Left lung (tissue), 10 donors: Measurements from ENCODE around the gene ARFGAP2. TPM values are rescaled to one million over a fixed set of nuclear protein-coding genes. Genes with fewer than 3 reads are reported as not detected.

Source experiments
- ATAC-seq: fragments of 200-7000 bp; cut with Tn5 transposase; one replicate; pipeline ENCODE4 v1.9.1; 2020; ENCODE audit warnings: moderate library complexity
- DNase-seq, 4 donors: peaks; one replicate each; pipeline ENCODE4 v3.0.0-alpha.2; 2013 to 2020
- H3K27ac ChIP-seq, 2 donors: fragments of 200-600 bp; sonication (generic) in 1 of 2; one replicate each; pipeline versions ENCODE4 v1.5.0 to v1.8.0; 2020 to 2021
- H3K27me3 ChIP-seq, 2 donors: fragments of 200-600 bp; sonication (generic) in 1 of 2; one replicate each; pipeline versions ENCODE4 v1.5.0 to v1.8.0; 2020 to 2021
- H3K36me3 ChIP-seq, 2 donors: fragments of 200-600 bp; sonication (generic) in 1 of 2; one replicate each; pipeline versions ENCODE4 v1.5.0 to v1.8.0; 2020 to 2021
- H3K4me1 ChIP-seq, 2 donors: fragments of 200-600 bp; one replicate each; pipeline ENCODE4 v1.8.0; 2021
- H3K4me3 ChIP-seq, 2 donors: fragments of 200-600 bp; sonication (generic) in 1 of 2; one replicate each; pipeline versions ENCODE4 v1.5.0 to v1.8.0; 2020 to 2021; ENCODE audit warnings: mild to moderate bottlenecking in 1 of 2
- H3K9me3 ChIP-seq, 2 donors: fragments of 200-600 bp; sonication (generic) in 1 of 2; one replicate each; pipeline versions ENCODE4 v1.5.0 to v1.8.0; 2020 to 2021
- CTCF ChIP-seq, 2 donors: fragments of 200-600 bp; sonication (generic) in 1 of 2; IDR thresholded peaks; one replicate each; pipeline versions ENCODE4 v1.5.0 to v1.8.0; 2021; ENCODE audit warnings: antibody characterized with exemption in 2 of 2
- intact Hi-C, 2 donors: fragments of 100-400 bp; cut with DNase I; formaldehyde crosslinking; loops; one replicate each; pipeline versions ENCODE4 v1.11.2 to v1.14.2; 2022
- polyA plus RNA-seq, 6 donors: library from polyadenylated mRNA; unstranded; fragments of 120-200 nt; gene quantifications; one replicate each; pipeline ENCODE4 v1.2.1, GENCODE V29; 2013; ENCODE audit not compliant: insufficient read length in 6 of 6
- total RNA-seq, 2 donors: library from RNA; stranded (reverse); fragmentation: NEBNext Ultra II Directional; extraction: Animal tissue kit (Norgen Biotek cat#: 25700); gene quantifications; one replicate each; pipeline ENCODE4 v1.2.1, GENCODE V29; 2021
- donor health status: DM: no; HTN: yes; CAD: no.
- donor health status: DM: no; HTN: no; CAD: no.

ARFGAP2 gene
- total and polyA plus RNA-seq, 8 donors, result 79.1 to 103 (median 92.4) TPM

GRCh38 chr11:47220401-47220821 is 43.7 kb upstream of the ARFGAP2 start:
- no peak overlapping the region for H3K4me3 ChIP-seq
- peaks cover 11 to 42% of the 10 kb centered on the region in 2 donors for H3K4me1 ChIP-seq
- no peak for ATAC-seq
- no peak for TF ChIP-seq CTCF (IDR thresholded peaks at IDR 0.05)
- intact Hi-C loops, result no loop called here
- peaks cover 0 to 44% of the 10 kb centered on the region in 2 donors for H3K36me3 ChIP-seq
- no peaks in the 10 kb centered on the region for H3K27me3 ChIP-seq
- no peaks in the 10 kb centered on the region for H3K9me3 ChIP-seq
- no peak for DNase-seq
- no peak overlapping the region for H3K27ac ChIP-seq

GRCh38 chr11:47216121-47216798 is 39.6 kb upstream of the ARFGAP2 start:
- peak in 3 of 4 donors; percentile 54 to 70 (median 58) for DNase-seq
- peak; percentile 12 for ATAC-seq
- no peak for TF ChIP-seq CTCF (IDR thresholded peaks at IDR 0.05)
- Histone ChIP-seq H3K27ac (peak overlapping the region; percentile 91 to 95), H3K9me3 (no peaks in the 10 kb centered on the region), H3K4me1 (peaks cover 11 to 46% of the 10 kb centered on the region in 2 donors), H3K4me3 (peak overlapping the region; percentile 47 to 81), H3K27me3 (no peaks in the 10 kb centered on the region), H3K36me3 (peaks cover 0 to 20% of the 10 kb centered on the region in 2 donors)
- intact Hi-C loops, result no loop called here

GRCh38 chr11:47215366-47215910 is 38.8 kb upstream of the ARFGAP2 start:
- peak in 1 of 4 donors; percentile 13 for DNase-seq
- Histone ChIP-seq H3K9me3 (no peaks in the 10 kb centered on the region), H3K4me3 (peak overlapping the region; percentile 47 to 81), H3K4me1 (peaks cover 11 to 44% of the 10 kb centered on the region in 2 donors), H3K27ac (peak overlapping the region; percentile 91 to 95), H3K27me3 (no peaks in the 10 kb centered on the region), H3K36me3 (peaks cover 0 to 13% of the 10 kb centered on the region in 2 donors)
- ATAC-seq, result no peak
- intact Hi-C loops, result no loop called here
- no peak for TF ChIP-seq CTCF (IDR thresholded peaks at IDR 0.05)

- peaks cover 0 to 3% of the 10 kb centered on the region in 2 donors for H3K36me3 ChIP-seq
- H3K4me3 ChIP-seq, result peak overlapping the region; percentile 47 to 81
- H3K4me1 ChIP-seq, result peaks cover 11 to 38% of the 10 kb centered on the region in 2 donors
- DNase-seq (peak; percentile 69 to 98 (median 90)), ATAC-seq (peak; percentile 91)
- no peaks in the 10 kb centered on the region for H3K9me3 ChIP-seq
- intact Hi-C loops, result no loop called here
- H3K27ac ChIP-seq, result peak overlapping the region; percentile 91 to 95
- no peaks in the 10 kb centered on the region for H3K27me3 ChIP-seq
- no peak for TF ChIP-seq CTCF (IDR thresholded peaks at IDR 0.05)
Observed at GRCh38 chr11:47213950-47214565, 37.4 kb upstream of the ARFGAP2 start.

- TF ChIP-seq CTCF (IDR thresholded peaks at IDR 0.05), result no peak
- peaks cover 11 to 34% of the 10 kb centered on the region in 2 donors for H3K4me1 ChIP-seq
- no peak overlapping the region for H3K4me3 ChIP-seq
- H3K36me3 ChIP-seq, result no peaks in the 10 kb centered on the region
- H3K27ac ChIP-seq, result no peak overlapping the region
- H3K27me3 ChIP-seq, result no peaks in the 10 kb centered on the region
- intact Hi-C loops, result no loop called here
- ATAC-seq (no peak), DNase-seq (no peak)
- H3K9me3 ChIP-seq, result no peaks in the 10 kb centered on the region
Observed at GRCh38 chr11:47212938-47213337, 36.3 kb upstream of the ARFGAP2 start.
